HCT116 (cell line): ENCODE results near the gene LINGO1. TPM values are rescaled to one million over a fixed set of nuclear protein-coding genes. Genes with fewer than 3 reads are reported as not detected.
A peak's percentile ranks its signal among the peaks of the same experiment; 100 is the strongest.

Experiments
- ATAC-seq: fragments of 200-7000 bp; cut with Tn5 transposase; 2 replicates; pipeline ENCODE4 v1.9.1; 2020; ENCODE audit warnings: mild to moderate bottlenecking, moderate library complexity
- BruUV-seq: library from RNA; stranded (reverse); fragments of 400-500 nt; replicated peaks from 2 replicates; lab custom pipeline; 2021; lab: Mats Ljungman, UMichigan
- CTCF ChIA-PET: fragments of 300-600 bp; sonication (Branson Sonifier 250); formaldehyde crosslinking; loops from one replicate; lab custom pipeline; 2021; ENCODE audit warnings: antibody characterized with exemption; lab: Charles Lee
- POLR2A ChIA-PET: fragments of 300-600, 350-600 bp; sonication (Branson Sonifier 250); formaldehyde crosslinking; loops from one replicate; lab custom pipeline; 2021; ENCODE audit warnings: antibody characterized with exemption; lab: Charles Lee
- RAD21 ChIA-PET, 2 experiments: fragments of 300-600 bp; sonication (Branson Sonifier 250); formaldehyde crosslinking; loops; one replicate each; lab custom pipeline; 2023; ENCODE audit warnings: low total read pairs in 2 of 2; ENCODE audit not compliant: uncharacterized antibody in 2 of 2, unreplicated experiment in 2 of 2, low non-redundant PET in 1 of 2; lab: Charles Lee
- DNase-seq: peaks from one replicate; pipeline ENCODE4 v3.0.0-alpha.2; 2010; ENCODE audit warnings: low read depth, low spot score
- H2AFZ ChIP-seq: fragments of 200-600 bp; shearing (Covaris generic), sonication (generic); 2 replicates; pipeline ENCODE4 v1.6.1; 2017; ENCODE audit warnings: low read depth, mixed run types, mixed read lengths, antibody characterized with exemption, low read length; ENCODE audit not compliant: poor library complexity, severe bottlenecking
- H3K27ac ChIP-seq: 2 replicates; pipeline ENCODE4 v1.5.1; 2012; ENCODE audit warnings: low read depth, low read length
- H3K27me3 ChIP-seq: fragments of 200-600 bp; sonication (generic); 2 replicates; pipeline ENCODE4 v1.6.1; 2016; ENCODE audit warnings: mixed run types, low read length, mixed read lengths; ENCODE audit not compliant: insufficient read depth
- H3K36me3 ChIP-seq, 2 experiments: fragments of 200-500 bp in 1 of 2; fragments of 200-600 bp in 1 of 2; sonication (Bioruptor generic) in 1 of 2; sonication (generic) in 1 of 2; 2 replicates each; pipeline versions ENCODE4 v1.5.1 to v1.6.1; 2014 to 2016; ENCODE audit warnings: low read length in 2 of 2, inconsistent platforms in 1 of 2, mixed read lengths in 1 of 2, mixed run types in 1 of 2; ENCODE audit not compliant: insufficient read depth in 2 of 2, control insufficient read depth in 1 of 2
- H3K4me1 ChIP-seq, 2 experiments: fragments of 200-600 bp in 1 of 2; sonication (generic) in 1 of 2; 2 replicates each; pipeline versions ENCODE4 v1.5.1 to v1.6.1; 2012 to 2017; ENCODE audit warnings: low read length in 2 of 2, inconsistent platforms in 1 of 2, mild to moderate bottlenecking in 1 of 2, mixed read lengths in 1 of 2, mixed run types in 1 of 2, moderate library complexity in 1 of 2; ENCODE audit not compliant: insufficient read depth in 2 of 2, control insufficient read depth in 1 of 2
- H3K4me2 ChIP-seq: fragments of 200-600 bp; sonication (generic); 2 replicates; pipeline ENCODE4 v1.6.1; 2017; ENCODE audit warnings: mixed run types, low read length, mixed read lengths
- H3K4me3 ChIP-seq, 2 experiments: fragments of 200-600 bp in 1 of 2; sonication (generic) in 1 of 2; replicated peaks in 1 of 2; 2 replicates each; pipeline ENCODE4 v1.5.1; 2011 to 2016; ENCODE audit warnings: low read length in 2 of 2, control low read depth in 1 of 2, low read depth in 1 of 2, mild to moderate bottlenecking in 1 of 2, mixed read lengths in 1 of 2, mixed run types in 1 of 2
- H3K79me2 ChIP-seq: fragments of 200-600 bp; sonication (generic); 2 replicates; pipeline ENCODE4 v1.6.1; 2017; ENCODE audit warnings: mild to moderate bottlenecking, mixed run types, low read length, moderate library complexity, mixed read lengths; ENCODE audit not compliant: insufficient read depth
- H3K9ac ChIP-seq: fragments of 200-600 bp; sonication (generic); 2 replicates; pipeline ENCODE4 v1.6.1; 2016; ENCODE audit warnings: low read length, mixed read lengths
- H3K9me2 ChIP-seq: fragments of 200-600 bp; sonication (generic), shearing (Covaris generic); 2 replicates; pipeline ENCODE4 v1.6.1; 2017; ENCODE audit warnings: mixed run types, mild to moderate bottlenecking, moderate library complexity; ENCODE audit not compliant: insufficient read depth
- H3K9me3 ChIP-seq, 2 experiments: fragments of 200-500 bp in 1 of 2; fragments of 200-600 bp in 1 of 2; sonication (Bioruptor generic) in 1 of 2; sonication (generic) in 1 of 2; 2 replicates each; pipeline ENCODE4 v1.6.1; 2014 to 2017; ENCODE audit warnings: low read length in 2 of 2, mixed read lengths in 2 of 2, inconsistent platforms in 1 of 2, low read depth in 1 of 2, mild to moderate bottlenecking in 1 of 2, mixed run types in 1 of 2, moderate library complexity in 1 of 2; ENCODE audit not compliant: control insufficient read depth in 1 of 2, insufficient read depth in 1 of 2
- H4K20me1 ChIP-seq: fragments of 200-600 bp; sonication (generic), shearing (Covaris generic); 2 replicates; pipeline ENCODE4 v1.6.1; 2017; ENCODE audit warnings: mixed run types, mild to moderate bottlenecking, moderate library complexity; ENCODE audit not compliant: insufficient read depth
- ATF3 ChIP-seq: IDR thresholded peaks from 2 replicates; pipeline ENCODE4 v1.6.1; 2012
- CBX3 ChIP-seq: IDR thresholded peaks from 2 replicates; pipeline ENCODE4 v1.6.1; 2012; ENCODE audit warnings: low read depth
- EGR1 ChIP-seq: IDR thresholded peaks from 2 replicates; pipeline ENCODE4 v1.6.1; 2012; ENCODE audit warnings: low read depth
- ELF1 ChIP-seq: IDR thresholded peaks from 2 replicates; pipeline ENCODE4 v1.6.1; 2012; ENCODE audit warnings: low read depth, borderline replicate concordance
- EZH2phosphoT487 ChIP-seq: fragments of 200-600 bp; IDR thresholded peaks from 2 replicates; pipeline ENCODE4 v1.6.1; 2018; ENCODE audit warnings: antibody characterized with exemption, borderline replicate concordance
- JUND ChIP-seq: IDR thresholded peaks from 2 replicates; pipeline ENCODE4 v1.6.1; 2012
- MAX ChIP-seq: IDR thresholded peaks from 2 replicates; pipeline ENCODE4 v1.6.1; 2012
- POLR2AphosphoS5 ChIP-seq: IDR thresholded peaks from 2 replicates; pipeline ENCODE4 v1.6.1; 2011; ENCODE audit warnings: mild to moderate bottlenecking, low read depth, low read length, moderate library complexity
- RAD21 ChIP-seq: IDR thresholded peaks from 2 replicates; pipeline ENCODE4 v1.6.1; 2012; ENCODE audit warnings: low read depth, mild to moderate bottlenecking
- SRF ChIP-seq: IDR thresholded peaks from 2 replicates; pipeline ENCODE4 v1.6.1; 2012; ENCODE audit warnings: low read depth
- TCF7L2 ChIP-seq: IDR thresholded peaks from 2 replicates; pipeline ENCODE4 v1.7.0; 2011; ENCODE audit warnings: borderline replicate concordance, inconsistent platforms; ENCODE audit not compliant: insufficient read depth, insufficient read length; ENCODE audit errors: extremely low read depth
- ZBTB33 ChIP-seq: IDR thresholded peaks from 2 replicates; pipeline ENCODE4 v1.6.1; 2011; ENCODE audit warnings: mild to moderate bottlenecking, low read length, moderate library complexity; ENCODE audit not compliant: insufficient replicate concordance; ENCODE audit errors: extremely low read depth
- ZNF274 ChIP-seq: fragments of 200-500 bp; sonication (Bioruptor generic); IDR thresholded peaks from 2 replicates; pipeline ENCODE4 v1.6.1; 2014; ENCODE audit warnings: mild to moderate bottlenecking, low read depth, low read length, inconsistent platforms
- intact Hi-C: fragments of 100-400 bp; cut with micrococcal nuclease; formaldehyde crosslinking; loops from 2 replicates; pipeline ENCODE4 v1.10.0; 2022
- total RNA-seq: library from RNA; stranded (reverse); gene quantifications from one replicate; pipeline ENCODE4 v1.2.1, GENCODE V29; 2021; ENCODE audit not compliant: unreplicated experiment
- TF ChIP-seq, protein P1 (sequence below): IDR thresholded peaks from 2 replicates; pipeline ENCODE4 v1.6.1; 2012; ENCODE audit warnings: low read depth
- TF ChIP-seq, protein P2 (sequence below), 3 experiments: fragments of 200-600 bp in 1 of 3; sonication (generic) in 1 of 3; IDR thresholded peaks in 2 of 3; conservative IDR thresholded peaks in 1 of 3; 2 replicates each; pipeline ENCODE4 v1.5.1; 2012 to 2017; ENCODE audit warnings: low read depth in 2 of 3, low read length in 2 of 3, antibody characterized with exemption in 1 of 3, borderline replicate concordance in 1 of 3, control low read depth in 1 of 3, mild to moderate bottlenecking in 1 of 3, mixed read lengths in 1 of 3, mixed run types in 1 of 3, moderate library complexity in 1 of 3; ENCODE audit not compliant: insufficient read depth in 1 of 3

The LINGO1 gene
- total RNA-seq, 1 experiment from 2014 or later = 15.6 TPM

- POLR2A ChIA-PET = interaction anchor here (1.7 kb wide), 1 partner anchor 8 kb away, joined by 6 read pairs; no protein-coding TSS in a partner anchor
- CTCF ChIA-PET = interaction anchor here (1.4 to 2.8 kb wide), 4 partner anchors 10 to 64 kb away, joined by 4 to 18 read pairs (median 14); partner anchors contain the start of gene LINGO1
- DNase-seq = no peak
Observed at GRCh38 chr15:77607894-77608261, 24.8 kb downstream of the LINGO1 start.

More at GRCh38 chr15:77607894-77608261, 24.8 kb downstream of the LINGO1 start:
- H3K27me3 ChIP-seq = no peaks in the 10 kb centered on the region
- H2AFZ ChIP-seq = no peak overlapping the region
- H3K9ac ChIP-seq = no peak overlapping the region
- no peak for ATAC-seq
- H4K20me1 ChIP-seq = no peaks in the 10 kb centered on the region
- no peaks in the 10 kb centered on the region for H3K79me2 ChIP-seq
- no TSS peak for BruUV-seq
- RAD21 ChIA-PET = no interaction called here
- no peak overlapping the region for H3K4me3 ChIP-seq
- peaks cover 5 to 52% of the 10 kb centered on the region in 2 experiments; a peak in 3 of 4 replicates for H3K4me1 ChIP-seq
- no peaks in the 10 kb centered on the region for H3K9me2 ChIP-seq
- H3K4me2 ChIP-seq = peak overlapping the region; percentile 35; the same call in 1 of the 2 replicates
- H3K27ac ChIP-seq = no peak overlapping the region
- intact Hi-C loops = no loop called here
- TF ChIP-seq ATF3 = no peak
- TF ChIP-seq, protein P1, sequence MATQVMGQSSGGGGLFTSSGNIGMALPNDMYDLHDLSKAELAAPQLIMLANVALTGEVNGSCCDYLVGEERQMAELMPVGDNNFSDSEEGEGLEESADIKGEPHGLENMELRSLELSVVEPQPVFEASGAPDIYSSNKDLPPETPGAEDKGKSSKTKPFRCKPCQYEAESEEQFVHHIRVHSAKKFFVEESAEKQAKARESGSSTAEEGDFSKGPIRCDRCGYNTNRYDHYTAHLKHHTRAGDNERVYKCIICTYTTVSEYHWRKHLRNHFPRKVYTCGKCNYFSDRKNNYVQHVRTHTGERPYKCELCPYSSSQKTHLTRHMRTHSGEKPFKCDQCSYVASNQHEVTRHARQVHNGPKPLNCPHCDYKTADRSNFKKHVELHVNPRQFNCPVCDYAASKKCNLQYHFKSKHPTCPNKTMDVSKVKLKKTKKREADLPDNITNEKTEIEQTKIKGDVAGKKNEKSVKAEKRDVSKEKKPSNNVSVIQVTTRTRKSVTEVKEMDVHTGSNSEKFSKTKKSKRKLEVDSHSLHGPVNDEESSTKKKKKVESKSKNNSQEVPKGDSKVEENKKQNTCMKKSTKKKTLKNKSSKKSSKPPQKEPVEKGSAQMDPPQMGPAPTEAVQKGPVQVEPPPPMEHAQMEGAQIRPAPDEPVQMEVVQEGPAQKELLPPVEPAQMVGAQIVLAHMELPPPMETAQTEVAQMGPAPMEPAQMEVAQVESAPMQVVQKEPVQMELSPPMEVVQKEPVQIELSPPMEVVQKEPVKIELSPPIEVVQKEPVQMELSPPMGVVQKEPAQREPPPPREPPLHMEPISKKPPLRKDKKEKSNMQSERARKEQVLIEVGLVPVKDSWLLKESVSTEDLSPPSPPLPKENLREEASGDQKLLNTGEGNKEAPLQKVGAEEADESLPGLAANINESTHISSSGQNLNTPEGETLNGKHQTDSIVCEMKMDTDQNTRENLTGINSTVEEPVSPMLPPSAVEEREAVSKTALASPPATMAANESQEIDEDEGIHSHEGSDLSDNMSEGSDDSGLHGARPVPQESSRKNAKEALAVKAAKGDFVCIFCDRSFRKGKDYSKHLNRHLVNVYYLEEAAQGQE = no peak
- no peak for TF ChIP-seq JUND
- TF ChIP-seq SRF = no peak
- TF ChIP-seq ZNF274 = no peak
- TF ChIP-seq POLR2AphosphoS5 = no peak
- no peak for TF ChIP-seq TCF7L2
- no peak for TF ChIP-seq MAX
- TF ChIP-seq, protein P2, sequence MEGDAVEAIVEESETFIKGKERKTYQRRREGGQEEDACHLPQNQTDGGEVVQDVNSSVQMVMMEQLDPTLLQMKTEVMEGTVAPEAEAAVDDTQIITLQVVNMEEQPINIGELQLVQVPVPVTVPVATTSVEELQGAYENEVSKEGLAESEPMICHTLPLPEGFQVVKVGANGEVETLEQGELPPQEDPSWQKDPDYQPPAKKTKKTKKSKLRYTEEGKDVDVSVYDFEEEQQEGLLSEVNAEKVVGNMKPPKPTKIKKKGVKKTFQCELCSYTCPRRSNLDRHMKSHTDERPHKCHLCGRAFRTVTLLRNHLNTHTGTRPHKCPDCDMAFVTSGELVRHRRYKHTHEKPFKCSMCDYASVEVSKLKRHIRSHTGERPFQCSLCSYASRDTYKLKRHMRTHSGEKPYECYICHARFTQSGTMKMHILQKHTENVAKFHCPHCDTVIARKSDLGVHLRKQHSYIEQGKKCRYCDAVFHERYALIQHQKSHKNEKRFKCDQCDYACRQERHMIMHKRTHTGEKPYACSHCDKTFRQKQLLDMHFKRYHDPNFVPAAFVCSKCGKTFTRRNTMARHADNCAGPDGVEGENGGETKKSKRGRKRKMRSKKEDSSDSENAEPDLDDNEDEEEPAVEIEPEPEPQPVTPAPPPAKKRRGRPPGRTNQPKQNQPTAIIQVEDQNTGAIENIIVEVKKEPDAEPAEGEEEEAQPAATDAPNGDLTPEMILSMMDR (IDR thresholded peaks at IDR 0.05 in 2 of 3, conservative IDR thresholded peaks at IDR 0.05 in 1 of 3; ENCODE audit: borderline replicate concordance in 1 of 3, insufficient read depth in 1 of 3, low read depth in 2 of 3, low read length in 2 of 3) = no peak
- TF ChIP-seq CBX3 = no peak
- no peak for TF ChIP-seq ZBTB33
- no peak for TF ChIP-seq EGR1
- no peak for TF ChIP-seq EZH2phosphoT487
- TF ChIP-seq ELF1 = no peak
- no peak for TF ChIP-seq RAD21
- TF ChIP-seq, all 23 proteins: peak for 0
- Histone ChIP-seq H3K9me3 (no peaks in the 10 kb centered on the region), H3K36me3 (no peaks in the 10 kb centered on the region)
